Glomerular visceral epithelial cell (primary cell): Measurements from ENCODE around the gene TSHZ1.

Source experiments
- DNase-seq: peaks from one replicate; pipeline ENCODE4 v3.0.0-alpha.2; 2016; ENCODE audit errors: extremely low spot score

The TSHZ1 gene

GRCh38 chr18:75220551-75221355 lies 10.2 kb downstream of the TSHZ1 start:
- DNase-seq = no peak

- no peak for DNase-seq
Observed at GRCh38 chr18:75221397-75221796, 10.8 kb downstream of the TSHZ1 start.

GRCh38 chr18:75221897-75222296 lies 11.3 kb downstream of the TSHZ1 start:
- DNase-seq = no peak

GRCh38 chr18:75222407-75222806 lies 11.8 kb downstream of the TSHZ1 start:
- DNase-seq = no peak

- DNase-seq = peak; percentile 74
Observed at GRCh38 chr18:75223687-75224347, 13.2 kb downstream of the TSHZ1 start.

GRCh38 chr18:75226286-75226955 lies 15.8 kb downstream of the TSHZ1 start:
- peak; percentile 30 for DNase-seq

- DNase-seq = no peak
Observed at GRCh38 chr18:75226956-75227316, 16.3 kb downstream of the TSHZ1 start.

GRCh38 chr18:75227535-75228296 lies 17.1 kb downstream of the TSHZ1 start:
- DNase-seq = no peak

GRCh38 chr18:75228967-75229366 lies 18.4 kb downstream of the TSHZ1 start:
- DNase-seq = no peak

GRCh38 chr18:75229437-75229836 lies 18.8 kb downstream of the TSHZ1 start:
- DNase-seq = no peak

GRCh38 chr18:75230163-75231052 lies 19.8 kb downstream of the TSHZ1 start:
- DNase-seq = no peak

- no peak for DNase-seq
Observed at GRCh38 chr18:75231053-75231406, 20.4 kb downstream of the TSHZ1 start.

GRCh38 chr18:75234901-75235300 lies 24.3 kb downstream of the TSHZ1 start:
- DNase-seq = no peak

- no peak for DNase-seq
Observed at GRCh38 chr18:75235896-75236295, 25.3 kb downstream of the TSHZ1 start.

- DNase-seq = no peak
Observed at GRCh38 chr18:75238100-75238499, 27.5 kb downstream of the TSHZ1 start.

- DNase-seq = no peak
Observed at GRCh38 chr18:75238786-75239185, 28.2 kb downstream of the TSHZ1 start.

GRCh38 chr18:75240433-75240832 lies 29.8 kb downstream of the TSHZ1 start:
- no peak for DNase-seq

- DNase-seq = no peak
Observed at GRCh38 chr18:75241705-75242104, 31.1 kb downstream of the TSHZ1 start.

- peak; percentile 21 for DNase-seq
Observed at GRCh38 chr18:75244351-75245313, 34.0 kb downstream of the TSHZ1 start.
